ENCODE results near the gene MTNR1A.
"Not testable (repeated sequence)": the region's sequence is repeated elsewhere in the genome, so short reads cannot be mapped to it uniquely, and the experiment has no call there.

MTNR1A gene

DNA sequence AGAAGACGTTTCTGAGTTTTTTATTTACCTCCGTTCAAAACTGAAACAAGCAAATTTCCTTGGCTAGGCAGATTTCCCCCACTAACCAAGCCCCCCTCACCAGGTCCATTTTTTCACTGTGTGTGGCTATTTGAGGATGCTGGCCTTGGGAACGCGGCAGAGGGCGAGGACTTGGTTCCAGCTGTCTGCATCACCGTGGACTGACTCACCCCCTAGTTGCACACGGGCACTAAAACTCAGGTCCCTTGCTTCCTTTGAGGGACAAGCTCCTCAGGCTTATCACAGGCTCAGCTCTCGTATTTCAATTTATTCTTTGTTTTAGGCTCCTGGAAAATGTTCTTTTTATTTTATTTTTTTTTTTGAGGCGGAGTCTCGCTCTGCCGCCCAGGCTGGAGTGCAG is 8.4 kb upstream of the MTNR1A start:
- no peak for DNase-seq (ENCODE audit: low read depth in 2 of 2, low spot score in 1 of 2)

DNA sequence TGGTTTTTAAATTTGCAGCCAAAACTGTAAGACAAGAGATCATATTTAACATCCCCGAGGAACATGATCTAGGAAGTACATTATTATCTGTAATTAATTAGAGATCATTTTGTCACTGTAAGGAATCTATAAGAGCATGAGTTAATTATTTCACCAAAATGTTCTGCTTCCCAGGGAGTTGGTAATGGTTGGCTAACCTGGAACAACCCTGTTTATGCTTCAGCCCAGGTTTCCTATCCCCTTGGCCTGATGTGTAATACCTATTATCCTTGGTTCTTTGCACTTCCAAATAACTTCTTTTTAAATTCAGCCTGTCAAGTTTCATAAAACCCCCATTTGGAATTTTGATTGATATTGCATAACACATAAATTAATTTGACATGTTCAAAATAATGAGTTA is 6.4 kb upstream of the MTNR1A start:
- DNase-seq (ENCODE audit: low read depth in 2 of 2, low spot score in 1 of 2): no peak

DNA sequence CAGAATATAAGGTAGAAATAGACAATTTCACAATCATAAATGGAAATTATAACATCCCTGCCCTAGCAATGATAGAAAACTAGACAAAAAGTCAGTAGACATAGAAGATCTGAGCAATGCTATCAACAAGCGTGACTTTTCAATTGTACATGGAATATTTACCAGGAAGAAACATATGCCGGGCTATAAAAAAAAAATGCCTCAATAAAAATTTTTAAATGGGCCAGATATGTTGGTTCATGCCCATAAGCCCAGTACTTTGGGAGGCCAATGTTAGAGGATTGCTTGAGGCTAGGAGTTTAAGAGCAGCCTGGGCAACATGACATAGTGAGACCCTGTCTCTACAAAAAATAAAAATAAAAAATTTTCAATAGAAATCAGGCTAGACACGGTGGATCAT is 5.3 kb upstream of the MTNR1A start:
- no peak for DNase-seq (ENCODE audit: low read depth in 2 of 2, low spot score in 1 of 2)

DNA sequence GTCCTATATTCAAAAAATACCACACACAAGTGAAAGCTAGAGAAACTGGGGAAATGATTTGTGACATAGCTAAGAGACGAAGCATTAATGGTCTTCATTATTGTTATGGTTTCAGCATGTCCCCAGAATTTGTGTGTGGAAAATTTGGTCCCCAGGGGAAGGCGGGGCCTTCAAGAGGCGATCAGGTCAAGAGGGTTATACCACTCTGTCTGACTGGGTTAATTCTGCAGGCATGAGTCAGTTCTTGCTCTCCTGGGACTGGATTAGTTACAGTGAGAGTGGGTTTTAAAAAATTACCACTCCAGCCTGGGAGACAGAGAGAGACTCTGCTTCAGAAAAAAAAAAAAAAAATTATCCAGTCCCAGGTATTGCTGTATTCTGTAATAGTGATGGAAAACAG is 2.1 kb upstream of the MTNR1A start:
- DNase-seq (ENCODE audit: low read depth in 2 of 2, low spot score in 1 of 2): no peak

DNA sequence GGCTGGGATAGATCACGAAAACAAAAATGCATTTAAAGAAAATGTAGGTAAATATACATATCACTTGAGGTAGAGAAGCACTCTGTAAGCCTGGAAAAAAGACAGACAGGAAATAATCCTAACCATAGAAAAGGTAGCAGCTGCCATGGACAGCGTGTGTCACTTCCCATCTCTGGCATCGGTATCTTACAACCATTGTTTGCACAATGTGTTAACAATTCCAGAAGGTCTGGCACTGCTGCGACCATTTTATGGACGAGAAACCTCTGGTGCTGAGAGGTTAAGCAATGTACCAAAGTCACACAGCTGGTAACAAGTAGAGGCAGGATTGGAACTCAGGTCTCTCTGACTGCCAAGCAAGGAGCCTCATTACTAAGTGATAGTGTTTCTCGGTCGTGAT is 1.7 kb upstream of the MTNR1A start:
- no peak for DNase-seq (ENCODE audit: low read depth in 2 of 2, low spot score in 1 of 2)

DNA sequence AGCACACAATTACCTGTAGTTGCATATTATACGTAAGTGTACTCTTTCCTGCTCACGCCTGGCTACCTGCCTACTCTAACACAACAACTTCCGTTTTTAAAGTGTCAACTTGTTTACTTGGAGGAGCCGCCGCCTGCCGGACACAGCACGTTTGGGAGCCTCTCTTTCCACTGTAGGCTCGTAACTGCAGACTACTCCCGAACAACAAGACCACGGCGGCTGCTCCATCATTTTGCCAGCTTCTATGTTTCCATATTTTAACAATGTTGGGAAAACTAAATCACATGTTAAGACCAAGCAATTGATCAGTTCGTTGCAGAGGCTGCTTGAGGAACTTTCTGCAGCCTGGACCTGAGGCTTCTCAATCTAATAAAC is 841 bp downstream of the MTNR1A start:
- no peak for DNase-seq (ENCODE audit: low read depth in 2 of 2, low spot score in 1 of 2)

DNA sequence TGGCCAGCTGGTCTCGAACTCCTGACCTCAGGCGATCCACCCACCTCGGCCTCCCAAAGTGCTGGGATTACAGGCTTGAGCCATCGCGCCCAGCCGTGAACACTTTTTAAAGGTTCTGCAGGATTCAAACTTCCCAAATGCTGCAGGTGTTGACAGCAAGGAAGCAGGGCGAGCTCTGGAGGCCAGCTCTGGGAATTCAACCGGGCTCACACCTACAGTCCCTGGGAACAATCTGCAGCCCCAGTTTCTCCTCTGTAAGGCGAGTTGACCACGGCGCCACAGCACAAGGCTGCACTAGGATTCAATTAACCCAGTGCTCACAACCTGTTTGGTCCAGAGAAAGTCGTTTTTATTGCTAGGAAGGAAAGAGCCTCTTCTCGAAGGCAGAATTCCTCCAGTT is 1.6 kb downstream of the MTNR1A start:
- DNase-seq (ENCODE audit: low read depth in 2 of 2, low spot score in 1 of 2): no peak

DNA sequence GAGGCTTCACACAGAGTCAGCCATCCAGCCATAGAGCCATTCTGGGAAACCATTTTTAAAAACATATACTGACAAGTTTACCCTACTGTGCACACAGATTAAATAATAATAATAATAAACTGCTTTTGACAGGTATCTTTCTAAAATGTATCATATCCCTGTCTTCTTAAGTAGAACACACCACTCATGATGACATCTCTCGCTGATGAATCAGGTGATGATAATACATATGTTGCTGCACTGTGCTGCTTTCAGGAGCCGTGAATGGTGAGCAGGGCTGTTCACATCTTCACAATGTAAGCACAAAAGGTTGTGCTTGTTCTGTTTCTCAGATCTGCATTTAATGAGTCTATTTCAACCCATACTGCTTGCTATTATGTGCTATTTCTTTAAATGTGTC is 3.5 kb downstream of the MTNR1A start:
- DNase-seq (ENCODE audit: low read depth in 2 of 2, low spot score in 1 of 2): no peak

DNA sequence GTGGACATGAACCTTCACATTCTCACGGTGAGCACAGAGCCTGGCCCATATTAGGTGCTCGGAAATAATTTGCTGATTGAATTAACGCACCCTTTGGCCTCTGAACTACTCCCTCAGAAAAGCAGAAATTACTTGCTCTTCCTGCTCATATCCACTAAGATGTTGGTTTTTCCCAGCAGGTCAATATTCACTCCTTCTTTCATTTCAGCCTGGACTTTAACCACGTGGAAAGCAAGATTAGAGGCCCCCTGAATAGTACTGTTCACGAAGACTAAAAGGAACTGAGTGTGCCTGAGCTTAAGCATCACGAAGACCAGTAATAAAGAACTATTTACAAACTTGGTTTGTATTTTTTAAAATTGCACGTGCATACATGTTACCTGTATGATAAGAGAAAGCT is 9.9 kb downstream of the MTNR1A start:
- DNase-seq (ENCODE audit: low read depth in 2 of 2, low spot score in 1 of 2): no peak

DNA sequence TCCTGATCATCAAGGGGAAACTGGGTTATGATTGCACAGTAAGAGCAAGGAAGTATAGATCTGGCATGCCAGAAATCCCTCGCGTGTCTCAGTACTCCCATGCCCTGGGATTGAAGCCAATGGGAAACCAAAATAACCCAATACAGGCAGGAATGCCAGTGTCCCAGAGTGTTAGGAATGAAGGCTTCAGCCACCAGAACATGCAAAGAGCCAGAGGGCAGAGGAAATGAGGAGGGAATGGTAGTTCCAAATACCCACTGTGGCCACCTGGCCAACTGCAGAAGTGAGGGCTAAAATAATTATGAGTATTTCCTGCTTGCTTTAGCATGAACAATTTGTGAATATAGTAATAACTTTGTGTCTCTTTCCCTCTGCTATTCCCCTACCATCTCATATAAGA is 12.2 kb downstream of the MTNR1A start:
- DNase-seq (ENCODE audit: low read depth in 2 of 2, low spot score in 1 of 2): no peak

DNA sequence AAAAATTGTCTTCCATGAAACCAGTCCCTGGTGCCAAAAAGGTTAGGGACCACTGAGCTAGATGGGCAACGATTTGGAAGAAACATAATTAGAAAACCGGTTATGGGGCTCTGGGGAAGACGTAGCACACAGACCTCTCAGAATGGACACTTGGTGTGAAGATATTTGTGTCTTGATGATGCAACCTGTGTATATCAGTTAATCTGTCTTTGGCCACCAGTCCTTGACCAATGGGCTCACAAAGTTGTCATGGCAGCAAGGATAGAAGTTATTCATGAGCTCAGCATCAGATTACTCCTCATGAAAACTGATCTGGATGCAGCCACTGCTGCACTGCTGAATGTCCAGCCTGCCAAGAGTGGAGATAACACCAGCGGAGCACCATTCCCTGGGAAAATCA is 13.6 kb downstream of the MTNR1A start:
- DNase-seq (ENCODE audit: low read depth in 2 of 2, low spot score in 1 of 2): no peak

DNA sequence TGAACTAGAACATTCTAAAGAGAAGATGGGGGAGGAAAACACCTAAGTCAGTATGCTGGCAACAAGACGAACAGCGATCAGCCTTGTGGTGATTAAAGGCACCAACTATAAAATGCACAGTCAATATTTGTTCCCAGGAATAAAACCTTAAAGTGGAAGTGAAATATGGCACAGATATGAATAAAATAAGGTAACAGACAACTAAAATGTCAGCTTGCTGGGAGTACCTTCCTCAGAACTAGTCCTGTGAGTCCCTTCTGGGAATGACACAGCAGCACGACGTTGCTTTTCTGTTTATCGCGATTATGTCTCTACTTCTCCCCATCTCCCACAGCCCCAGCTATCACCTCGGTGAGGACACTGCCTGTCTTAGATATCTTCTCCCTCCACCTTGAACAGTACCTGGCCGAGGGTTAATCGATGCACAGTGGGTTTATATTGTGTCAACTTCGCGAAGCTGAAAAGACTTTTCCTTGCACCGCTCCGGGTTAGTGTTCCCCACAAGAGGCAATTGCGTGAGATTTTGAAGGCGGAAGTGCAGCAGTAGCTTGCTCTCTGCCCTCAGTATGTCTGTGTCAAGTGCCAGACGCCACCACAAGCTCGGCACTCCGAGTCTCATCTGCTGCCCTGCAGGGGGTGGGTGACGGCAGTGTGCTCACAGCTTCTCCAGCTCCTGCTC is 17.4 kb downstream of the MTNR1A start:
- DNase-seq (ENCODE audit: low read depth in 2 of 2, low spot score in 1 of 2): no peak

DNA sequence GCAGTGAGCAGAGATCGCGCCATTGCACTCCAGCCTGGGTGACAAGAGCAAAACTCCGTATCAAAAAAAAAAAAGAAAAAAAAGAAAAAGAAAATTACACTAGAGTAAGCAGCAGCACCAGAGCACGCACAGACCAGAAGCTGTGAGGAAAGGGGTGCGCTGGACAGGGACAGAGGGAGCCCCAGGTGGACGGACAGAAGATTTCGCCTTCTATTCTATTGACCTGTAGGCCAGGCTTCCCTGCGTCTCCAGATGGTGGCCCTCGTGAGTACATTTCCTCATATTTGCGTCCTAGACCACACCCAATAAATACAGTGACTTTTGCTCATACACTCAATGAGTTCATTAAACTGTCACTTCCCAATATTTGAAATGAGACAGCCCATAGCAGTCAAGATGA is 19.1 kb downstream of the MTNR1A start:
- no peak for DNase-seq (ENCODE audit: low read depth in 2 of 2, low spot score in 1 of 2)

DNA sequence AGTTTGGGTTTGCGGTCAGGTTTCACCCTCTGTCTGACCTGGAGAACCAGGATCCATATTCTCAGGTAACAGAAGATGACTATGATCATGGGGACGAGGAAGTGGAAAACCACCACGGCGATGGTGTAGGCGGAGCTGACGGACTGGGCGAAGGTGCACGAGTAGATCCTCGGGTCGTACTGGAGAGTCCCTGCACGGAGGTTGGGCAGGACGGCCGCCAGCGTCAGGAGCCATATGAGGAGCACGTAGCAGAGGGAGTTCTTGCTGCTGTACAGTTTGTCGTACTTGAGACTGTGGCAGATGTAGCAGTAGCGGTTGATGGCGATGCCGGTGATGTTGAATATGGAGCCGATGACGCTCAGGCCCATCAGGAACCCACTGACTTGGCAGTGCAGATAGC is 21.3 kb downstream of the MTNR1A start:
- DNase-seq (ENCODE audit: low read depth in 2 of 2, low spot score in 1 of 2): no peak

DNA sequence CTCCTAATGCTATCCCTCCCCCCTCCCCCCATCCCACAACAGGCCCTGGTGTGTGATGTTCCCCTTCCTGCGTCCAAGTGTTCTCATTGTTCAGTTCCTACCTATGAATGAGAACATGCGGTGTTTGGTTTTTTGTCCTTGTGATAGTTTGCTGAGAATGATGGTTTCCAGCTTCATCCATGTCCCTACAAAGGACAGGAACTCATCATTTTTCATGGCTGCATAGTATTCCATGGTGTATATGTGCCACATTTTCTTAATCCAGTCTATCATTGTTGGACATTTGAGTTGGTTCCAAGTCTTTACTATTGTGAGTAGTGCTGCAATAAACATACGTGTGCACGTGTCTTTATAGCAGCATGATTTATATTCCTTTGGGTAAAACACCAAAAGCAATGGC is 31.4 kb downstream of the MTNR1A start:
- not testable (repeated sequence) for DNase-seq (ENCODE audit: low read depth in 2 of 2, low spot score in 1 of 2)

DNA sequence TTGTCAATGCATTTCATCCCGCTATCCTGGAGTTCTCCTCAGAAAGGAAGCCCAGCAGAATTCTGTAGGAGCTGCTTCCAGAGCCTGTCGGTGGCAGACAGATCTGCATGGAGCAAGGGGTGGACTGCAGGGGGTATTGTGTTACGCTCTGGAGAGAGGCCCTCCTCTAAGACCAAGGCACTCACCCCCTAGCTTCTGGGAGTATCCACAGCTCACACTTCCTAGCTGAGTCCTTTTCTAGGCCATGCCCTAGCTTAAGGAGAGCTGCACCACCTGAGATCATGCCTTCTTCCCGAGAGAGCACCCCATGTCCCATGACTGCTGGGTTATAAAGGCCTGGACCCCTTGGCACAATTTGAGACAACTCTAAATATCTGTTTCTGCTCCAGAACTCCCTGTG is 39.1 kb downstream of the MTNR1A start:
- DNase-seq (ENCODE audit: low read depth in 2 of 2, low spot score in 1 of 2): no peak

DNA sequence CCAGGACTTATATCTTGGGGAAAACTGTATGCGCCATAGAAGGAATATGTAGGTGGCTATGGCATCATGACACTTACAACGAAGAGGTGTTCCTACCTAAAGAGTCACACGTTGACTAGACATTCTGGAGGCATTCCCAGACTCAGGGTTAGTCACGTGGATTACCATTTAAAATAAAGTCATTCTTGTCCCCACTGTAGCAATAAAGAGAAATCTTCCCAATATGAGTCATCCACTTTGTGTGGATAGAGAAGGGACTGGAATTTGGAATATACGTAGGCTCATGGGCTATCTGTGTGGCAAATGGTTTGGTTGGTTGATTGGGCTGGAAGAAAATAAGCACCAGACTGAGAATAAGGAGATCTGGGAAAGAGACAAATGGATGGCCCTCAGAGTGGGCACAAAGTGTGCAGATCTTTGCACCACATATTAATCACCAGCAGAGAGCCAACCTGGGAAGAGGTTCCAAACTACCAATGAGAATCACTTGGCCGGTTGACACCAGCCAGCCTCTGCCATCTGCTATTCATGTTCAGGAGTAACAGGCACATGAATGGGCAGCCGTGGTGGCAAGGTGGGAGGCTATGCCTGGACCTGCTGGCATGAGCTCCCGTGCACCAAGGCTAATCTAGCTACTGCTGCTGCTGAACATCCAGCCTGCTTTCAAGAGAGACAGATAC is 41.0 kb downstream of the MTNR1A start:
- no peak for DNase-seq (ENCODE audit: low read depth in 2 of 2, low spot score in 1 of 2)

DNA sequence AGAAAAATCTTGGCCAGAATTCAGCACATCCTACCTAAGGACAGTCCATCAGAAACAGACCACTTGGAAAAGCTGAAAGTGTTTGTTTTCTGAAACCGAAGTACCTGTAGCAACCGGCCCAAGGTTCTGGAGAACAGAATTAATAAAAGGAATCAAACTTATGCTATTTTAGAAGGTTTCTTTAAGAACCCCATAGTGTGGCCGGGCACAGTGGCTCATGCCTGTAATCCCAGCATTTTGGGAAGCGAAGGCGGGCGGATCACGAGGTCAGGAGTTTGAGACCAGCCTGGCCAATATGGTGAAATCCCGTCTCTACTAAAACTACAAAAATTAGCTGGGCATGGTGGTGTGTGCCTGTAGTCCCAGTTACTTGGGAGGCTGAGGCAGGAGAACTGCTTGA is 50.6 kb downstream of the MTNR1A start:
- not testable (repeated sequence) for DNase-seq (ENCODE audit: low read depth in 2 of 2, low spot score in 1 of 2)

DNA sequence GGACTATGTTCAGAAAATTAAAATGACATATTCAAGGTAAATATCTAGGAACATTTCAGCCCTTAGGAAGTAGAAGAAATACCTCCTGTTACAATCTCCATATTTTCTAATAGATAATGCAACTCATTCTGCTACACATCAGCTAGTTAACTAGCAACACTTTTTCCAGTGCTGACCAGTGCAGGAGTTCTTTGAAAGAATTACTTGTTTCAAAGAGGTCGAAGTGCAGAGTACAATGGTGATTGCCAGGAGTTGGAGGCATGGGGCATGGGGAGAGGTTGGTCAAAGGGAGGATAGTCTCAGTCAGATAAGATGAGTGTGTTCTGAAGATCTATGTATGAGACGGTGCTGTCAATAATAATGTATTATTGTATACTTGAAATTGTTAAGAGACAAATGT is 53.1 kb downstream of the MTNR1A start:
- no peak for DNase-seq (ENCODE audit: low read depth in 2 of 2, low spot score in 1 of 2)

DNA sequence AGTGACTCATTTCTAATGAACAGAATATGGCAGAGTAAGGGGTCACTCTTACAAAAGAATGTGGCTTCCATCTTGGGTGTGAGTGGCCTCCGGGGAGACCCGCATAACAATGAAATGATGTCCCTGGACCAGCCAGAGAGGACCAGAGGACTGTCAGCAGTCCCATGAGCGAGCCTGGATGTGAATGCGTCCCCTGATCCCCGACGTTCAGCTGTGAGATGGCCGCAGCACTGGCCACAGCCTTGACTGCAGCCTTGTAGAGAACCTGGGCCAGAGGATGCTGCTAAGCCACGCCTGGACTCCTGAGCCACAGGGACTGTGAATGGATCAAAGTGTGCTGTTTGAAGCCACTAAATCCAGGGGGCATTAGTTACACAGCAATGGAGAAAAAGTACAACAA is 53.8 kb downstream of the MTNR1A start:
- DNase-seq (ENCODE audit: low read depth in 2 of 2, low spot score in 1 of 2): no peak

DNA sequence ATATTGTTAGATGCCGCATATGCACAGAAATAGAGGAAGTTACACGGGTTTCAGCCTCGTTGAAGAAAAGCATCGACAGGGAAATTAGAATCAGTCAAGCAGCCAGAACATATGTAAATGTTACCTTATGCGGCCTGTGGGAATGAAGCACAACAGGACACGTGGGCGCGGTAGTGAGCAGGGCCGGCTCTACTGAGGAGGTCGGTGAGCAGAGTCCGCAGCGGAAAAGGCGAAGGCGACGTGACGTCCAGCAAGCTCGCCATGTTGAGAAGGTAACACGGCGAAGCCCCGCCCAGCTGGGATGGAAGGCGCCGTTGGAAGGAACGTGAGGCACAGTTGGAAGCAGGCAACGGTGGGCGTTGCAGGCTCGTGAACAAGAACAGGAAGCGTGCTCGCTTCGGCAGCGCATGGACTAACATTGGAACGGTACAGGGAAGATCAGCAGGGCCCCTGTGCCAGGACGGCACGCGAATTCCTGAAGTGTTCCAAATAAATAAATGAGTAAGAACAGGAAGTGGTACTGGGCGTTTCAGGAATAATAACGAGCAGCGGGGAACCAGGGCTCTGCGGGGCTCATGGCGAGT is 54.6 kb downstream of the MTNR1A start:
- DNase-seq (ENCODE audit: low read depth in 2 of 2, low spot score in 1 of 2): no peak

DNA sequence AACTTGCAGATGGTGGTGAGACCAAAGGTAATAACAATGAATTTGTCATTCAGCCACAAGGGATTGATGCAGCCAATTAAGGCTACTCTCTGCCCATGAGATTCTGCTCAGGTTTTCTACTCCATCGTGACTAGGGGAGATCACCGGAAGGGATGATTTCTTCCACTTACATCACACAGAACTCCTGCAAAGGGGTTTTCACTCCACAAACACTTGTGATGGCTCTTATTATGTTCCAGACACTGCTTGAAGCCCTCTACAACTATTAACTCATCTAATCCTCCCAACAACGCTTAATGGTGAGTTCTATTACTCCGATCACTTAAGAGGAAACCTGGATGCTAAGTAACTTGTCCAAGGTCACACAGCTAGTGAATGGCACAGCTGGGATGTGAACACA is 55.9 kb downstream of the MTNR1A start:
- DNase-seq (ENCODE audit: low read depth in 2 of 2, low spot score in 1 of 2): no peak

DNA sequence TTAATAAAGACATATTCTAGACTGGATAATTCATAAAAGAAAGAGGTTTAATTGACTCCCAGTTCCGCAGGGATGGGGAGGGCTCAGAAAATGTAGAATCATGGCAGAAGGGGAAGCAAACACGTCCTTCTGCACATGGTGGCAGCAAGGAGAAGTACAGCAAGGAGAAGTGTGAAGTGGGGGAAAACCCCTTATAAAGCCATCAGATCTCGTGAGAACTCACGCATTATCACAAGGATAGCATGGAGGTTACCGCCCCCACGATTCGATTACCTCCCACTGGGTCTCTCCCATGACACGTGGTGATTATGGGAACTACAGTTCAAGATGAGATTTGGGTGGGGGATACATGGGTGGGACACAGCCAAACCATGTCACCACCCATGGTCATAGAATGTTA is 58.3 kb downstream of the MTNR1A start:
- DNase-seq (ENCODE audit: low read depth in 2 of 2, low spot score in 1 of 2): no peak
